GM19240 (cell line): ENCODE results near the gene ARHGEF7.

Source experiments
- DNase-seq: peaks from one replicate; pipeline ENCODE4 v3.0.0; 2011; ENCODE audit warnings: low spot score; ENCODE audit not compliant: insufficient read length

The ARHGEF7 gene

GRCh38 chr13:111099290-111099689 lies 15.8 kb upstream of the ARHGEF7 start:
- DNase-seq, result no peak

DNA sequence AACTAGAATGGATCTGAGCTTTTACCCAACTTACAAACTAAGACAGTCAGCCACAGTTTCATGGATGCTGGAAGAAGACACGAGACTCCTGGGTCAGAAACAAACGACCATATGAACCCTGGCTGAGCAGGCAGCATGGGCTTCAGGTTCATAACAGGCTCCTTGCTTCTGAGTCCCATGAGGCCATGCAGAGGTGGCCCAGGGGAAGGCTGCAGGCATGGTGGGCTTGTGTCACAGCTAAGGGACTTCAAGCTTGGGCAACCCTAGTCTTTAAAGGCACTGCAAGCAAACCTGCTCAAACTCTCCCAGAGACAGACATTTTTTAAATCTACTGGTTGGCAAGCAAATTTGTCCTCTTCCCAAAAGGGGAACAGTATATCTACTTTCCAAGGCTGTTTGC lies 5.1 kb upstream of the ARHGEF7 start:
- DNase-seq, result no peak

- DNase-seq, result no peak
Observed at GRCh38 chr13:111111376-111111937, 3.7 kb upstream of the ARHGEF7 start.

- DNase-seq, result no peak
Observed at GRCh38 chr13:111112196-111112595, 2.9 kb upstream of the ARHGEF7 start.

DNA sequence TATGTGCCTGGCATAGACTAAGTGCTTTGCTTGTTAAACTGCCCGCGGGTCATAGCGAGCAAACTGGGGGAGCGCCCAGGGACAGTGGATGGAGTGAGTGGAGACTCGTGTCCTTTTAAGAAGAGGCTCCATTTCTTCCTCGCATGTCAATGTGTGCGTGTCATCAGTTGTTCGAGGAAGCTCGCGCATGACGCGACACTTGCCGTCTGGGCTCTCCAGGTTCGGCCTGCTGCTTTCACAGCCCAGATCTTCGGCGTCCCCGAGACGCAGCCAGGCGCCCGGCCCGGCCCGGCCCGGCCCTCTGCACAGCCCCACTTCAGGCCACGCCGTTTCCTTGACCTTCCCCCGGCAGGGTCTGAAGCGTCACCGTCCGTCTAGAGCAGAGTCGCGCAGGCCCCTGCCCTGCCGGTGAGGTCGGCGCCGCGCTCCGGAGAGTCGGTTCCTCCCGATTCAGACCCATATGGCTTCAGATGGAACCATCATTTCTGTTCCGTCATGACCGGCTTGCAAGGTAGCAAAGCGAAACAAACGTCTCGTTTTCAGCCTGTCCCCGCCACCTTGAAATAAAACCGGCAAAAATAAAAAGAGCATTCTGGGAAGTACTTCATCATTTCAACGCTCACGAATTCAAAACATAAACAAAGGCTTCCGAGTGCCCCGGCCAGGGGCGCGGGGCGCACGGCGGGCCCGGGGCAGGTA lies 599 bp upstream of the ARHGEF7 start:
- DNase-seq, result peak; percentile 15

DNA sequence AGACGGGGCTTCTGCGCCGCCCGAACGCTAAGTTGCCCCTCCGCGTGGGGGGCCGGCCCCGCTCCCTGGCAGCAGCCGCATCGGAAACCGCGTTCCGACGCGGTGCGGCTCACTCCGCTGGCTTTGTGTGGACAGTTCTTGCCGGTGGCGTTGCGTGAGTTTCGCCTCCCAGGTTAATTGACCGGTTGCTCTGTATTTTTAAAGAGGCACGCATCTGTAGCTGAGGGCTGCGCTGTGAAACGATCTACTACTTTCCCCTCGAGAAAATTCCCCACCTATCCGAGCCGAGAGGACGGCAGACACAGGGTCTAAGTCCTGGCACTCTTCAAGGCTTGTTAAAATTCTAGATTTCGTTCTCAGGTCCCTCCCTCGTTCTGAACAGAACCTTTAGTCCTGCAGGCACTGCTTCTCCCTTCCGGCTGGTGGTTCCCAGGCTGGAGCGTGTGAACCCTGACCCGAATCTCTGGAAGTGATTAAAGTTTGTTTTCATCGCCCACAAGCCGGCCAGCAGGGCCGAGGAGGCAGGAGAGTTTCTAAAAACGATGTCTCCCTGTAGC lies 933 bp downstream of the ARHGEF7 start:
- DNase-seq, result no peak

GRCh38 chr13:111116856-111117255 lies 1.7 kb downstream of the ARHGEF7 start:
- DNase-seq, result no peak

DNA sequence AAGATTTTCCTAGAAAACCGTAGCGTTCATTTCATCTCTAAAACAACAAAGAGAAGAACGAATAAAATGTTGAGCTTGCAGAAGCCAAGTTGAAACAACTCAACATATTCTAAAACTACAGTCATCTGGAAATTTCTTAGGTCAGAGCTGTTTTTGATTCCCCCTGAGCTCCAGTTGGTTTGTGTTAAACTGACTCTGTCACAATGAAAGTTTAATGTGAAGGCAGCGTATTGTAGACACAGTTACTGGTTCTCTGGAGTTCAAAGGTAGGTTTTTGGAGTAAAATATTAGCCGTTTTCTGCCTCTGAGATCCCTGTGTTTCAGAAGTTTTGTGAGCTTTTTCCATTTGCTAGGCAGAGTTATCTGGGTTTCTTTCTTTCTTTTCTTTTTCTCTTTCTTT lies 2.2 kb downstream of the ARHGEF7 start:
- no peak for DNase-seq

- no peak for DNase-seq
Observed at GRCh38 chr13:111117961-111118360, 2.9 kb downstream of the ARHGEF7 start.

GRCh38 chr13:111118898-111119607 lies 3.9 kb downstream of the ARHGEF7 start:
- no peak for DNase-seq

- DNase-seq, result no peak
Observed at GRCh38 chr13:111119966-111120365, 4.9 kb downstream of the ARHGEF7 start.

DNA sequence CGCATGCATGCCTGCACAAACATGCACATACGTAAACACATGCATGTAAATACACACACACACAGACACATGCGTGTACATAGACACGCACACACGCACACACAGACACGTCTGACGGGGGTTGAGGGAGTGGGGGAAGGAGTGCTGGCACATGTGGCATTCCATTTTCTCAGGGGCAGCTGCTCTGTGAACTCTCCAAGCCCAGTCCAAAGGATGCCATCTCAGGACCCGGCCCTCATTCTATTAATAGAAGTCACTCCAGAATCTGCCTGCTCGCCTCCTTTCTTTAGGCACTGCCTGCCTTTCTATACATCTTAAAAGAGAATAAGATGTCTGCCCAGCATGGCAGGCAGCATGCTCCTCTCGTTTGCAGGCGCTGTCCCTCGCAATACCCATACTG lies 5.3 kb downstream of the ARHGEF7 start:
- no peak for DNase-seq

- no peak for DNase-seq
Observed at GRCh38 chr13:111120913-111121312, 5.8 kb downstream of the ARHGEF7 start.

- DNase-seq, result no peak
Observed at GRCh38 chr13:111121506-111121905, 6.4 kb downstream of the ARHGEF7 start.

- DNase-seq, result no peak
Observed at GRCh38 chr13:111122056-111122455, 6.9 kb downstream of the ARHGEF7 start.

GRCh38 chr13:111122631-111123030 lies 7.5 kb downstream of the ARHGEF7 start:
- no peak for DNase-seq

DNA sequence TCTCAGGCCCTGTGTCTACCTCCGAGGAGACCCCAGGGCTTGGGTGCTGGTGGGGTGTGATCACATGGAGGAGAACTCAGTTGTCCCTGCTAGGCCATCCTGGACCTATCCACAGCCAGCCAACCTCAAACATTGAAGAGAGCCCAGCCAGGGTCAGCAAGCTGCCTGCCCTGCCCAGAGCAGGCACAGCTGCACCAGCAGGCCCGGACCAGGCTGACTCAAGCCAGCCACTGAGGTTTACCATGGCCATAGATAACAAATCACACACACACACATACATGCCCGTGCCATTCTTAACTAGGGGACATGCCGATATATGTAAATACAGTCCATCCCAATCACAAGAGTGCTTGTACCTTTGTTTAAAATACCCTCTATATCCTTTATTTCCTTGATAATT lies 8.1 kb downstream of the ARHGEF7 start:
- no peak for DNase-seq

DNA sequence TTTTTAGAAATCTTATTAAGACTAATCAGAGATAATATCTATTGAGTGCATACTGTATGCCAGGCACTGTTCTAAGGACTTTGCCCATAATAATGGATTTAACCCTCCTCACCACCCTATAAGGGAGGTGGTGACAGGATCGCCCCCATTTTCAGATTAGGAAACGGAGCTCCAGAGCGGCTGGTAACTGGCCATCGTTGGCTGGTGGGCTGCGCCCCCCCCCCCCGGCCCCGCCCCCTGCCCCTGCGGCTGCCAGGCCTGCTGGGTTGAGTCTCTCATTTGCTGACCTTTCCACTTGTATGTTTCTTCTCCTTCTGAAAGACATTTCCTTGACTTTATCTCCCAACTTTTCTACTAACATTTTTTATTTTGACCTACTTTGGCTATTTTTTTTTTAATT lies 8.5 kb downstream of the ARHGEF7 start:
- no peak for DNase-seq

- no peak for DNase-seq
Observed at GRCh38 chr13:111126509-111126908, 11.4 kb downstream of the ARHGEF7 start.

- peak; percentile 55 for DNase-seq
Observed at GRCh38 chr13:111129465-111130115, 14.5 kb downstream of the ARHGEF7 start.

DNA sequence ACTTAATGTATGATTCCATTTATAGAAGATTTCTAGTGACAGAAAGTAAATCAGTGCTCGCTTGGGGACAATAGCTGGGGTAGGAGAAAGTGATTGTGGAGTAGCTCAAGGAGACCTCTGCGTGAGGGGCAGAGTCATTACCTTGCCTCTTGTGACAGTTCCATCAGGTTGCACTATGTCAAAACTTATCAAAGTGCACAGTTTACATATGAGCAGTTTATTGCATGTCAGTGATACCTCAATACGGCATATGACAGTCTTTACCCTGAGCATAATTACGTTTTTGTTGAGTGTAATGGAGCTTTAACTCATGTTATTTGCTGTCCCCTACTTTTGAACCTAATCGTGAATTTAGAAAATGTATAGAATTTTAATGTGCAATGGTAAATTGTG lies 15.0 kb downstream of the ARHGEF7 start:
- DNase-seq, result no peak

- no peak for DNase-seq
Observed at GRCh38 chr13:111131048-111131447, 15.9 kb downstream of the ARHGEF7 start.
